HCT116 (cell line): ENCODE data around the gene PIK3CA.

ENCODE experiments used
- EZH2 ChIP-seq: fragments of 200-600 bp; sonication (generic); IDR thresholded peaks from 2 replicates; pipeline ENCODE4 v1.6.1; 2017; ENCODE audit warnings: antibody characterized with exemption, mixed run types
- EZH2phosphoT487 ChIP-seq: fragments of 200-600 bp; IDR thresholded peaks from 2 replicates; pipeline ENCODE4 v1.6.1; 2018; ENCODE audit warnings: antibody characterized with exemption, borderline replicate concordance
- POLR2A ChIP-seq: IDR thresholded peaks from 2 replicates; pipeline ENCODE4 v1.7.0; 2011; ENCODE audit warnings: borderline replicate concordance; ENCODE audit not compliant: insufficient read depth, insufficient read length; ENCODE audit errors: extremely low read depth
- POLR2AphosphoS5 ChIP-seq: IDR thresholded peaks from 2 replicates; pipeline ENCODE4 v1.6.1; 2011; ENCODE audit warnings: mild to moderate bottlenecking, low read depth, low read length, moderate library complexity
- ZFX ChIP-seq: fragments of 450-650 bp; IDR thresholded peaks from 2 replicates; pipeline ENCODE4 v1.6.1; 2017
- TF ChIP-seq, protein P1 (sequence below), 3 experiments: fragments of 200-600 bp in 1 of 3; sonication (generic) in 1 of 3; IDR thresholded peaks in 2 of 3; conservative IDR thresholded peaks in 1 of 3; 2 replicates each; pipeline ENCODE4 v1.5.1; 2012 to 2017; ENCODE audit warnings: low read depth in 2 of 3, low read length in 2 of 3, antibody characterized with exemption in 1 of 3, borderline replicate concordance in 1 of 3, control low read depth in 1 of 3, mild to moderate bottlenecking in 1 of 3, mixed read lengths in 1 of 3, mixed run types in 1 of 3, moderate library complexity in 1 of 3; ENCODE audit not compliant: insufficient read depth in 1 of 3
- TF ChIP-seq, protein P2 (sequence below): IDR thresholded peaks from 2 replicates; pipeline ENCODE4 v1.6.1; 2012; ENCODE audit warnings: low read depth

DNA sequence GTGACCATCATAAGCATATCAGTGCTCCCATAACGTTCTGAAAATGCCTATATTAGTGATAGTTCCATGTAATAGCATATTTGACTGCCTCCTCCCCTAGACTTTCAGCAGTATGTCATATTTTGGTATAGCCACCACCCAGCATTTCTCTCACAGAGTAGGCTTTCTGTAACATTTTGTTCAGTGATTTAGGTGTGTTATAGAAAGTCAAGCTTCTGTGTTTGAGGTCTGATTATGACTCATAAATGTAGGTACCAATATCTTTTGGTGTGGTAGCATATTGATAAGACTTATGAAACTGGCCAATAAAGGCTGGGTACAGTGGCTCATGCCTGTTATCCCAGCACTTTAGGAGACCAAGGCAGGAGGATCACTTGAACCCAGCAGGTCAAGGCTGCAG lies 42.3 kb upstream of the PIK3CA start:
- TF ChIP-seq, protein P1, sequence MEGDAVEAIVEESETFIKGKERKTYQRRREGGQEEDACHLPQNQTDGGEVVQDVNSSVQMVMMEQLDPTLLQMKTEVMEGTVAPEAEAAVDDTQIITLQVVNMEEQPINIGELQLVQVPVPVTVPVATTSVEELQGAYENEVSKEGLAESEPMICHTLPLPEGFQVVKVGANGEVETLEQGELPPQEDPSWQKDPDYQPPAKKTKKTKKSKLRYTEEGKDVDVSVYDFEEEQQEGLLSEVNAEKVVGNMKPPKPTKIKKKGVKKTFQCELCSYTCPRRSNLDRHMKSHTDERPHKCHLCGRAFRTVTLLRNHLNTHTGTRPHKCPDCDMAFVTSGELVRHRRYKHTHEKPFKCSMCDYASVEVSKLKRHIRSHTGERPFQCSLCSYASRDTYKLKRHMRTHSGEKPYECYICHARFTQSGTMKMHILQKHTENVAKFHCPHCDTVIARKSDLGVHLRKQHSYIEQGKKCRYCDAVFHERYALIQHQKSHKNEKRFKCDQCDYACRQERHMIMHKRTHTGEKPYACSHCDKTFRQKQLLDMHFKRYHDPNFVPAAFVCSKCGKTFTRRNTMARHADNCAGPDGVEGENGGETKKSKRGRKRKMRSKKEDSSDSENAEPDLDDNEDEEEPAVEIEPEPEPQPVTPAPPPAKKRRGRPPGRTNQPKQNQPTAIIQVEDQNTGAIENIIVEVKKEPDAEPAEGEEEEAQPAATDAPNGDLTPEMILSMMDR (IDR thresholded peaks at IDR 0.05 in 2 of 3, conservative IDR thresholded peaks at IDR 0.05 in 1 of 3; ENCODE audit: borderline replicate concordance in 1 of 3, insufficient read depth in 1 of 3, low read depth in 2 of 3, low read length in 2 of 3), result no peak
- TF ChIP-seq EZH2phosphoT487 (no peak), POLR2AphosphoS5 (no peak), POLR2A (no peak), ZFX (no peak), EZH2 (no peak)
- TF ChIP-seq, protein P2, sequence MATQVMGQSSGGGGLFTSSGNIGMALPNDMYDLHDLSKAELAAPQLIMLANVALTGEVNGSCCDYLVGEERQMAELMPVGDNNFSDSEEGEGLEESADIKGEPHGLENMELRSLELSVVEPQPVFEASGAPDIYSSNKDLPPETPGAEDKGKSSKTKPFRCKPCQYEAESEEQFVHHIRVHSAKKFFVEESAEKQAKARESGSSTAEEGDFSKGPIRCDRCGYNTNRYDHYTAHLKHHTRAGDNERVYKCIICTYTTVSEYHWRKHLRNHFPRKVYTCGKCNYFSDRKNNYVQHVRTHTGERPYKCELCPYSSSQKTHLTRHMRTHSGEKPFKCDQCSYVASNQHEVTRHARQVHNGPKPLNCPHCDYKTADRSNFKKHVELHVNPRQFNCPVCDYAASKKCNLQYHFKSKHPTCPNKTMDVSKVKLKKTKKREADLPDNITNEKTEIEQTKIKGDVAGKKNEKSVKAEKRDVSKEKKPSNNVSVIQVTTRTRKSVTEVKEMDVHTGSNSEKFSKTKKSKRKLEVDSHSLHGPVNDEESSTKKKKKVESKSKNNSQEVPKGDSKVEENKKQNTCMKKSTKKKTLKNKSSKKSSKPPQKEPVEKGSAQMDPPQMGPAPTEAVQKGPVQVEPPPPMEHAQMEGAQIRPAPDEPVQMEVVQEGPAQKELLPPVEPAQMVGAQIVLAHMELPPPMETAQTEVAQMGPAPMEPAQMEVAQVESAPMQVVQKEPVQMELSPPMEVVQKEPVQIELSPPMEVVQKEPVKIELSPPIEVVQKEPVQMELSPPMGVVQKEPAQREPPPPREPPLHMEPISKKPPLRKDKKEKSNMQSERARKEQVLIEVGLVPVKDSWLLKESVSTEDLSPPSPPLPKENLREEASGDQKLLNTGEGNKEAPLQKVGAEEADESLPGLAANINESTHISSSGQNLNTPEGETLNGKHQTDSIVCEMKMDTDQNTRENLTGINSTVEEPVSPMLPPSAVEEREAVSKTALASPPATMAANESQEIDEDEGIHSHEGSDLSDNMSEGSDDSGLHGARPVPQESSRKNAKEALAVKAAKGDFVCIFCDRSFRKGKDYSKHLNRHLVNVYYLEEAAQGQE, result no peak
